GM23338 (cell line): ENCODE data around the gene PACS1. TPM values are rescaled to one million over a fixed set of nuclear protein-coding genes. Genes with fewer than 3 reads are reported as not detected.

Source experiments
- ATAC-seq: fragments of 200-7000 bp; cut with Tn5 transposase; 3 replicates; pipeline ENCODE4 v1.9.1; 2020
- DNase-seq: peaks from one replicate; pipeline ENCODE4 v3.0.0-alpha.2; 2015; ENCODE audit warnings: low spot score
- H2AFZ ChIP-seq: fragments of 200-600 bp; sonication (generic); 2 replicates; pipeline ENCODE4 v1.8.0; 2016; ENCODE audit warnings: antibody characterized with exemption, mild to moderate bottlenecking, moderate library complexity
- H3F3A ChIP-seq: fragments of 200-600 bp; sonication (generic); replicated peaks from 2 replicates; pipeline ENCODE4 v1.8.0; 2017; ENCODE audit warnings: antibody characterized with exemption, mixed run types, low read depth
- H3K27ac ChIP-seq: fragments of 200-600 bp; sonication (generic); 2 replicates; pipeline ENCODE4 v1.6.1; 2016; ENCODE audit warnings: low read depth
- H3K27me3 ChIP-seq: fragments of 200-600 bp; sonication (generic); 2 replicates; pipeline ENCODE4 v1.8.0; 2016; ENCODE audit warnings: mild to moderate bottlenecking, mixed run types, moderate library complexity; ENCODE audit not compliant: insufficient read depth
- H3K36me3 ChIP-seq: fragments of 200-600 bp; sonication (generic); 2 replicates; pipeline ENCODE4 v1.8.0; 2016; ENCODE audit warnings: mild to moderate bottlenecking; ENCODE audit not compliant: insufficient read depth
- H3K4me1 ChIP-seq: fragments of 200-600 bp; sonication (generic); 2 replicates; pipeline ENCODE4 v1.8.0; 2016; ENCODE audit warnings: mild to moderate bottlenecking, moderate library complexity; ENCODE audit not compliant: insufficient read depth
- H3K4me2 ChIP-seq: fragments of 200-600 bp; sonication (generic); 2 replicates; pipeline ENCODE4 v1.7.1; 2017; ENCODE audit warnings: mixed run types
- H3K4me3 ChIP-seq: fragments of 200-600 bp; sonication (generic); 2 replicates; pipeline ENCODE4 v1.6.1; 2016; ENCODE audit warnings: mixed run types
- H3K79me2 ChIP-seq: fragments of 200-600 bp; sonication (generic); replicated peaks from 2 replicates; pipeline ENCODE4 v1.8.0; 2017; ENCODE audit warnings: mild to moderate bottlenecking; ENCODE audit not compliant: insufficient read depth
- H3K9me2 ChIP-seq: fragments of 200-600 bp; sonication (generic); 2 replicates; pipeline ENCODE4 v1.8.0; 2017; ENCODE audit not compliant: insufficient read depth
- H4K20me1 ChIP-seq: fragments of 200-600 bp; sonication (generic); replicated peaks from 2 replicates; pipeline ENCODE4 v1.8.0; 2017; ENCODE audit warnings: mild to moderate bottlenecking; ENCODE audit not compliant: insufficient read depth
- H3K27ac Mint-ChIP-seq: 2 replicates; pipeline ENCODE4 v1.8.0; 2020; ENCODE audit warnings: inconsistent platforms, mild to moderate bottlenecking, moderate library complexity, mixed read lengths
- H3K27me3 Mint-ChIP-seq: 3 replicates; pipeline ENCODE4 v1.8.0; 2022; ENCODE audit warnings: low read depth, mild to moderate bottlenecking, moderate library complexity, mixed read lengths, inconsistent platforms; ENCODE audit not compliant: insufficient read depth, poor library complexity
- H3K36me3 Mint-ChIP-seq: 3 replicates; pipeline ENCODE4 v1.8.0; 2021; ENCODE audit warnings: low read depth, mild to moderate bottlenecking, inconsistent platforms, moderate library complexity, mixed read lengths
- H3K4me1 Mint-ChIP-seq: 3 replicates; pipeline ENCODE4 v1.8.0; 2020; ENCODE audit warnings: mild to moderate bottlenecking, inconsistent platforms, mixed read lengths
- H3K4me3 Mint-ChIP-seq: 3 replicates; pipeline ENCODE4 v1.8.0; 2021; ENCODE audit warnings: moderate library complexity, mild to moderate bottlenecking, inconsistent platforms, mixed read lengths
- H3K9me3 Mint-ChIP-seq: 3 replicates; pipeline ENCODE4 v1.8.0; 2020; ENCODE audit warnings: moderate library complexity, mild to moderate bottlenecking, inconsistent platforms, mixed read lengths
- CREB1 ChIP-seq: fragments of 250-450 bp; sonication (Bioruptor Pico); IDR thresholded peaks from 2 replicates; pipeline ENCODE4 v1.5.0; 2020; ENCODE audit warnings: low read depth, mild to moderate bottlenecking, moderate library complexity
- EZH2 ChIP-seq: fragments of 200-600 bp; sonication (generic); IDR thresholded peaks from one replicate; pipeline ENCODE4 v1.8.0; 2017; ENCODE audit warnings: antibody characterized with exemption, mild to moderate bottlenecking, low read depth; ENCODE audit not compliant: unreplicated experiment
- EZH2phosphoT487 ChIP-seq: fragments of 200-600 bp; sonication (generic); IDR thresholded peaks from one replicate; pipeline ENCODE4 v1.8.1; 2018; ENCODE audit warnings: antibody characterized with exemption; ENCODE audit not compliant: unreplicated experiment
- JUNB ChIP-seq: IDR thresholded peaks from one replicate; pipeline ENCODE4 v1.6.1; 2016; ENCODE audit warnings: antibody characterized with exemption; ENCODE audit not compliant: unreplicated experiment
- NANOG ChIP-seq: IDR thresholded peaks from 2 replicates; pipeline ENCODE4 v1.6.1; 2016; ENCODE audit warnings: antibody characterized with exemption, borderline replicate concordance
- POLR2AphosphoS5 ChIP-seq: IDR thresholded peaks from 2 replicates; pipeline ENCODE4 v1.6.1; 2016; ENCODE audit warnings: antibody characterized with exemption, low read depth
- STAT1 ChIP-seq: IDR thresholded peaks from one replicate; pipeline ENCODE4 v1.6.1; 2016; ENCODE audit warnings: antibody characterized with exemption; ENCODE audit not compliant: unreplicated experiment
- ZNF114 ChIP-seq: fragments of 250-450 bp; sonication (Bioruptor Pico); IDR thresholded peaks from 2 replicates; pipeline ENCODE4 v1.5.0; 2020; ENCODE audit warnings: mild to moderate bottlenecking, moderate library complexity
- ZNF331 ChIP-seq: fragments of 250-450 bp; sonication (Bioruptor Pico); IDR thresholded peaks from 2 replicates; pipeline ENCODE4 v1.5.0; 2020; ENCODE audit warnings: low read depth, mild to moderate bottlenecking, moderate library complexity
- polyA plus RNA-seq: library from polyadenylated mRNA; unstranded; fragments of >200 nt; fragmentation: Nextera tagmentation; extraction: Ambion mirVana; gene quantifications from 2 replicates; pipeline ENCODE4 v1.2.1, GENCODE V29; 2016
- total RNA-seq: library from RNA; depleted of rRNA; stranded (reverse); fragments of >200 nt; shearing (Covaris generic); gene quantifications from 2 replicates; pipeline ENCODE4 v1.2.3, GENCODE V29; 2014
- TF ChIP-seq, protein P1 (sequence below): IDR thresholded peaks from 2 replicates; pipeline ENCODE4 v1.6.1; 2016; ENCODE audit warnings: antibody characterized with exemption
- TF ChIP-seq, protein P2 (sequence below): fragments of 250-450 bp; sonication (Bioruptor Pico); IDR thresholded peaks from 2 replicates; pipeline ENCODE4 v1.5.0; 2020; ENCODE audit warnings: mild to moderate bottlenecking, moderate library complexity
- TF ChIP-seq, protein P3 (sequence below): IDR thresholded peaks from one replicate; pipeline ENCODE4 v1.6.1; 2018; ENCODE audit warnings: antibody characterized with exemption; ENCODE audit not compliant: unreplicated experiment
- TF ChIP-seq, protein P4 (sequence below), 2 experiments: fragments of 200-600 bp in 1 of 2; sonication (generic) in 1 of 2; conservative IDR thresholded peaks; 2 replicates each; pipeline versions ENCODE4 v1.5.1 to v1.6.1; 2016 to 2017; ENCODE audit warnings: antibody characterized with exemption in 2 of 2, low read depth in 2 of 2, mild to moderate bottlenecking in 2 of 2, moderate library complexity in 1 of 2

The PACS1 gene
- total and polyA plus RNA-seq, 2 experiments from 2014 or later = 8.0 to 37.5 TPM

DNA sequence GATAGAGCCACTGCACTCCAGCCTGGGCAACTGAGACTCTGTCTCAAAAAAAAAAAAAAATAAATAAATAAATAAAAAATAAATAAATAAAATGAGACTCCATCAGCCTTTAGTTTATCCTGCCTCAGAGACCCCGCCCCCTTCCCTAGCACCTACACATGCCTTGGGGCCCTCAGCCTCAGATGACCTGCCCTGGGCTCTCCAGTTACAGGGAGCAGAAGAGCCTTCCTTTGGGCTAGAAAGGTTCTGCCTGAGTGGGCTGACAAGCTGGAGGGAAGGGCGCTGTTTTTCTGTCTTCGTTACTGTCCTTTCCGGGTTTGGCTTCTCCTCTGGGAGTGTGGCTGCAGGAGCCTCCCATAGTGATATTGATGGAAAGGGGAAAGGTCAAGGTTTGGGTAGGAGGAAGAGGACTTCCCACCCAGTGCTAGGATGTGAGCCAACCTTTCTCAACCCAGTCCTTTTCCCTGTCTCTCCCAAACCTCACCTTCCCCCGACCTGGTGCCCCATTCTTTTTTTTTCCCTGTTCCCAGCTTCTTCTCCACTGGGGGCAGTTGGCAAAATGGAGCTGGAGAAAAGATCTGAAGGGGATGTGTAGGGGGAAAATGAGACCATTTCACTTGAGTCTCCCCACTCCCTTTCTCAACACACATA lies 19.4 kb upstream of the PACS1 start:
- DNase-seq (peak; percentile 47), ATAC-seq (no peak)
- Mint-ChIP-seq H3K27me3 (peaks cover 17% of the 10 kb centered on the region), H3K4me3 (peak overlapping the region; percentile 98), H3K9me3 (no peaks in the 10 kb centered on the region; the same call in 2 of the 3 replicates), H3K27ac (peak overlapping the region; percentile 94), H3K4me1 (peaks cover 39% of the 10 kb centered on the region), H3K36me3 (peaks cover 29% of the 10 kb centered on the region)
- peak overlapping the region; percentile 69; the same call in 1 of the 2 replicates for H2AFZ ChIP-seq
- peak overlapping the region; percentile 100 for H3K27ac ChIP-seq
- peak overlapping the region; percentile 99 for H3K4me2 ChIP-seq
- TF ChIP-seq JUNB (no peak), ZNF114 (CRISPR knock-in tag) (no peak), EZH2phosphoT487 (no peak), CREB1 (no peak), STAT1 (no peak), EZH2 (no peak), POLR2AphosphoS5 (no peak), NANOG (no peak), ZNF331 (CRISPR knock-in tag) (no peak)
- TF ChIP-seq, protein P1, sequence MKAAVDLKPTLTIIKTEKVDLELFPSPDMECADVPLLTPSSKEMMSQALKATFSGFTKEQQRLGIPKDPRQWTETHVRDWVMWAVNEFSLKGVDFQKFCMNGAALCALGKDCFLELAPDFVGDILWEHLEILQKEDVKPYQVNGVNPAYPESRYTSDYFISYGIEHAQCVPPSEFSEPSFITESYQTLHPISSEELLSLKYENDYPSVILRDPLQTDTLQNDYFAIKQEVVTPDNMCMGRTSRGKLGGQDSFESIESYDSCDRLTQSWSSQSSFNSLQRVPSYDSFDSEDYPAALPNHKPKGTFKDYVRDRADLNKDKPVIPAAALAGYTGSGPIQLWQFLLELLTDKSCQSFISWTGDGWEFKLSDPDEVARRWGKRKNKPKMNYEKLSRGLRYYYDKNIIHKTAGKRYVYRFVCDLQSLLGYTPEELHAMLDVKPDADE = no peak
- TF ChIP-seq, protein P2, sequence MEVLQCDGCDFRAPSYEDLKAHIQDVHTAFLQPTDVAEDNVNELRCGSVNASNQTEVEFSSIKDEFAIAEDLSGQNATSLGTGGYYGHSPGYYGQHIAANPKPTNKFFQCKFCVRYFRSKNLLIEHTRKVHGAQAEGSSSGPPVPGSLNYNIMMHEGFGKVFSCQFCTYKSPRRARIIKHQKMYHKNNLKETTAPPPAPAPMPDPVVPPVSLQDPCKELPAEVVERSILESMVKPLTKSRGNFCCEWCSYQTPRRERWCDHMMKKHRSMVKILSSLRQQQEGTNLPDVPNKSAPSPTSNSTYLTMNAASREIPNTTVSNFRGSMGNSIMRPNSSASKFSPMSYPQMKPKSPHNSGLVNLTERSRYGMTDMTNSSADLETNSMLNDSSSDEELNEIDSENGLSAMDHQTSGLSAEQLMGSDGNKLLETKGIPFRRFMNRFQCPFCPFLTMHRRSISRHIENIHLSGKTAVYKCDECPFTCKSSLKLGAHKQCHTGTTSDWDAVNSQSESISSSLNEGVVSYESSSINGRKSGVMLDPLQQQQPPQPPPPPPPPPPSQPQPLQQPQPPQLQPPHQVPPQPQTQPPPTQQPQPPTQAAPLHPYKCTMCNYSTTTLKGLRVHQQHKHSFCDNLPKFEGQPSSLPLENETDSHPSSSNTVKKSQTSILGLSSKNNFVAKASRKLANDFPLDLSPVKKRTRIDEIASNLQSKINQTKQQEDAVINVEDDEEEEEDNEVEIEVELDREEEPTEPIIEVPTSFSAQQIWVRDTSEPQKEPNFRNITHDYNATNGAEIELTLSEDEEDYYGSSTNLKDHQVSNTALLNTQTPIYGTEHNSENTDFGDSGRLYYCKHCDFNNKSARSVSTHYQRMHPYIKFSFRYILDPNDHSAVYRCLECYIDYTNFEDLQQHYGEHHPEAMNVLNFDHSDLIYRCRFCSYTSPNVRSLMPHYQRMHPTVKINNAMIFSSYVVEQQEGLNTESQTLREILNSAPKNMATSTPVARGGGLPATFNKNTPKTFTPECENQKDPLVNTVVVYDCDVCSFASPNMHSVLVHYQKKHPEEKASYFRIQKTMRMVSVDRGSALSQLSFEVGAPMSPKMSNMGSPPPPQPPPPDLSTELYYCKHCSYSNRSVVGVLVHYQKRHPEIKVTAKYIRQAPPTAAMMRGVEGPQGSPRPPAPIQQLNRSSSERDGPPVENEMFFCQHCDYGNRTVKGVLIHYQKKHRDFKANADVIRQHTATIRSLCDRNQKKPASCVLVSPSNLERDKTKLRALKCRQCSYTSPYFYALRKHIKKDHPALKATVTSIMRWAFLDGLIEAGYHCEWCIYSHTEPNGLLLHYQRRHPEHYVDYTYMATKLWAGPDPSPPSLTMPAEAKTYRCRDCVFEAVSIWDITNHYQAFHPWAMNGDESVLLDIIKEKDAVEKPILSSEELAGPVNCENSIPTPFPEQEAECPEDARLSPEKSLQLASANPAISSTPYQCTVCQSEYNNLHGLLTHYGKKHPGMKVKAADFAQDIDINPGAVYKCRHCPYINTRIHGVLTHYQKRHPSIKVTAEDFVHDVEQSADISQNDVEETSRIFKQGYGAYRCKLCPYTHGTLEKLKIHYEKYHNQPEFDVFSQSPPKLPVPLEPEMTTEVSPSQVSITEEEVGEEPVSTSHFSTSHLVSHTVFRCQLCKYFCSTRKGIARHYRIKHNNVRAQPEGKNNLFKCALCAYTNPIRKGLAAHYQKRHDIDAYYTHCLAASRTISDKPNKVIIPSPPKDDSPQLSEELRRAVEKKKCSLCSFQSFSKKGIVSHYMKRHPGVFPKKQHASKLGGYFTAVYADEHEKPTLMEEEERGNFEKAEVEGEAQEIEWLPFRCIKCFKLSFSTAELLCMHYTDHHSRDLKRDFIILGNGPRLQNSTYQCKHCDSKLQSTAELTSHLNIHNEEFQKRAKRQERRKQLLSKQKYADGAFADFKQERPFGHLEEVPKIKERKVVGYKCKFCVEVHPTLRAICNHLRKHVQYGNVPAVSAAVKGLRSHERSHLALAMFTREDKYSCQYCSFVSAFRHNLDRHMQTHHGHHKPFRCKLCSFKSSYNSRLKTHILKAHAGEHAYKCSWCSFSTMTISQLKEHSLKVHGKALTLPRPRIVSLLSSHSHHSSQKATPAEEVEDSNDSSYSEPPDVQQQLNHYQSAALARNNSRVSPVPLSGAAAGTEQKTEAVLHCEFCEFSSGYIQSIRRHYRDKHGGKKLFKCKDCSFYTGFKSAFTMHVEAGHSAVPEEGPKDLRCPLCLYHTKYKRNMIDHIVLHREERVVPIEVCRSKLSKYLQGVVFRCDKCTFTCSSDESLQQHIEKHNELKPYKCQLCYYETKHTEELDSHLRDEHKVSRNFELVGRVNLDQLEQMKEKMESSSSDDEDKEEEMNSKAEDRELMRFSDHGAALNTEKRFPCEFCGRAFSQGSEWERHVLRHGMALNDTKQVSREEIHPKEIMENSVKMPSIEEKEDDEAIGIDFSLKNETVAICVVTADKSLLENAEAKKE (CRISPR knock-in tag) = no peak
- TF ChIP-seq, protein P3, sequence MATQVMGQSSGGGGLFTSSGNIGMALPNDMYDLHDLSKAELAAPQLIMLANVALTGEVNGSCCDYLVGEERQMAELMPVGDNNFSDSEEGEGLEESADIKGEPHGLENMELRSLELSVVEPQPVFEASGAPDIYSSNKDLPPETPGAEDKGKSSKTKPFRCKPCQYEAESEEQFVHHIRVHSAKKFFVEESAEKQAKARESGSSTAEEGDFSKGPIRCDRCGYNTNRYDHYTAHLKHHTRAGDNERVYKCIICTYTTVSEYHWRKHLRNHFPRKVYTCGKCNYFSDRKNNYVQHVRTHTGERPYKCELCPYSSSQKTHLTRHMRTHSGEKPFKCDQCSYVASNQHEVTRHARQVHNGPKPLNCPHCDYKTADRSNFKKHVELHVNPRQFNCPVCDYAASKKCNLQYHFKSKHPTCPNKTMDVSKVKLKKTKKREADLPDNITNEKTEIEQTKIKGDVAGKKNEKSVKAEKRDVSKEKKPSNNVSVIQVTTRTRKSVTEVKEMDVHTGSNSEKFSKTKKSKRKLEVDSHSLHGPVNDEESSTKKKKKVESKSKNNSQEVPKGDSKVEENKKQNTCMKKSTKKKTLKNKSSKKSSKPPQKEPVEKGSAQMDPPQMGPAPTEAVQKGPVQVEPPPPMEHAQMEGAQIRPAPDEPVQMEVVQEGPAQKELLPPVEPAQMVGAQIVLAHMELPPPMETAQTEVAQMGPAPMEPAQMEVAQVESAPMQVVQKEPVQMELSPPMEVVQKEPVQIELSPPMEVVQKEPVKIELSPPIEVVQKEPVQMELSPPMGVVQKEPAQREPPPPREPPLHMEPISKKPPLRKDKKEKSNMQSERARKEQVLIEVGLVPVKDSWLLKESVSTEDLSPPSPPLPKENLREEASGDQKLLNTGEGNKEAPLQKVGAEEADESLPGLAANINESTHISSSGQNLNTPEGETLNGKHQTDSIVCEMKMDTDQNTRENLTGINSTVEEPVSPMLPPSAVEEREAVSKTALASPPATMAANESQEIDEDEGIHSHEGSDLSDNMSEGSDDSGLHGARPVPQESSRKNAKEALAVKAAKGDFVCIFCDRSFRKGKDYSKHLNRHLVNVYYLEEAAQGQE = no peak
- TF ChIP-seq, protein P4, sequence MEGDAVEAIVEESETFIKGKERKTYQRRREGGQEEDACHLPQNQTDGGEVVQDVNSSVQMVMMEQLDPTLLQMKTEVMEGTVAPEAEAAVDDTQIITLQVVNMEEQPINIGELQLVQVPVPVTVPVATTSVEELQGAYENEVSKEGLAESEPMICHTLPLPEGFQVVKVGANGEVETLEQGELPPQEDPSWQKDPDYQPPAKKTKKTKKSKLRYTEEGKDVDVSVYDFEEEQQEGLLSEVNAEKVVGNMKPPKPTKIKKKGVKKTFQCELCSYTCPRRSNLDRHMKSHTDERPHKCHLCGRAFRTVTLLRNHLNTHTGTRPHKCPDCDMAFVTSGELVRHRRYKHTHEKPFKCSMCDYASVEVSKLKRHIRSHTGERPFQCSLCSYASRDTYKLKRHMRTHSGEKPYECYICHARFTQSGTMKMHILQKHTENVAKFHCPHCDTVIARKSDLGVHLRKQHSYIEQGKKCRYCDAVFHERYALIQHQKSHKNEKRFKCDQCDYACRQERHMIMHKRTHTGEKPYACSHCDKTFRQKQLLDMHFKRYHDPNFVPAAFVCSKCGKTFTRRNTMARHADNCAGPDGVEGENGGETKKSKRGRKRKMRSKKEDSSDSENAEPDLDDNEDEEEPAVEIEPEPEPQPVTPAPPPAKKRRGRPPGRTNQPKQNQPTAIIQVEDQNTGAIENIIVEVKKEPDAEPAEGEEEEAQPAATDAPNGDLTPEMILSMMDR (conservative IDR thresholded peaks at IDR 0.05; ENCODE audit: low read depth in 2 of 2) = no peak
- peaks cover 15% of the 10 kb centered on the region; the same call in 1 of the 2 replicates for H3F3A ChIP-seq
- H3K4me1 ChIP-seq = peaks cover 24% of the 10 kb centered on the region
- H3K9me2 ChIP-seq = no peaks in the 10 kb centered on the region
- peaks cover 10% of the 10 kb centered on the region for H3K36me3 ChIP-seq
- H3K79me2 ChIP-seq = peaks cover 35% of the 10 kb centered on the region
- peak overlapping the region; percentile 99; the same call in 1 of the 2 replicates for H3K4me3 ChIP-seq
- no peaks in the 10 kb centered on the region for H3K27me3 ChIP-seq
- peaks cover 14% of the 10 kb centered on the region for H4K20me1 ChIP-seq
